ENCODE measurements around the gene ABCA3.

ABCA3 gene

GRCh38 chr16:2233872-2234812, 106.4 kb downstream of the ABCA3 start:
- no peak for DNase-seq (ENCODE audit: low spot score)

- no peak for DNase-seq (ENCODE audit: low spot score)
These were observed 107.3 kb downstream of the ABCA3 start for GRCh38 chr16:2233046-2233775.

GRCh38 chr16:2232094-2232990, 108.2 kb downstream of the ABCA3 start:
- no peak for DNase-seq (ENCODE audit: low spot score)

GRCh38 chr16:2231016-2231931, 109.3 kb downstream of the ABCA3 start:
- no peak for DNase-seq (ENCODE audit: low spot score)

- no peak for DNase-seq (ENCODE audit: low spot score)
These were observed 110.2 kb downstream of the ABCA3 start for GRCh38 chr16:2230376-2230775.

- DNase-seq (ENCODE audit: low spot score): no peak
These were observed 110.8 kb downstream of the ABCA3 start for GRCh38 chr16:2229632-2230250.

GRCh38 chr16:2229091-2229490, 111.4 kb downstream of the ABCA3 start:
- DNase-seq (ENCODE audit: low spot score): no peak

- no peak for DNase-seq (ENCODE audit: low spot score)
These were observed 112.2 kb downstream of the ABCA3 start for GRCh38 chr16:2228161-2228824.

GRCh38 chr16:2226918-2227317, 113.6 kb downstream of the ABCA3 start:
- DNase-seq (ENCODE audit: low spot score): no peak

GRCh38 chr16:2226245-2226793, 114.2 kb downstream of the ABCA3 start:
- DNase-seq (ENCODE audit: low spot score): no peak
